Measurements from ENCODE around the gene GPHB5.
"Not testable (repeated sequence)": the region's sequence is repeated elsewhere in the genome, so short reads cannot be mapped to it uniquely, and the experiment has no call there.

The GPHB5 gene

GRCh38 chr14:63308723-63309317, 9.9 kb downstream of the GPHB5 start:
- H3K9me3 ChIP-seq (ENCODE audit: low read length): no peaks in the 10 kb centered on the region
- H3K36me3 ChIP-seq (ENCODE audit: insufficient read depth, low read length): no peaks in the 10 kb centered on the region
- no peak overlapping the region for H3K4me3 ChIP-seq (ENCODE audit: low read length)
- no peaks in the 10 kb centered on the region for H3K4me1 ChIP-seq (ENCODE audit: insufficient read depth, low read length)
- H2AFZ ChIP-seq (ENCODE audit: low read depth, low read length): no peak overlapping the region
- H3K27me3 ChIP-seq (ENCODE audit: insufficient read depth, low read length): no peaks in the 10 kb centered on the region

GRCh38 chr14:63304429-63304828, 14.3 kb downstream of the GPHB5 start:
- not testable (repeated sequence) for H2AFZ ChIP-seq (ENCODE audit: low read depth, low read length); H3K27me3 ChIP-seq (ENCODE audit: insufficient read depth, low read length); H3K9me3 ChIP-seq (ENCODE audit: low read length); H3K4me3 ChIP-seq (ENCODE audit: low read length); H3K36me3 ChIP-seq (ENCODE audit: insufficient read depth, low read length); H3K4me1 ChIP-seq (ENCODE audit: insufficient read depth, low read length)

GRCh38 chr14:63301891-63302534, 16.7 kb downstream of the GPHB5 start:
- H3K9me3 ChIP-seq (ENCODE audit: low read length): no peaks in the 10 kb centered on the region
- H3K4me1 ChIP-seq (ENCODE audit: insufficient read depth, low read length): peaks cover 5% of the 10 kb centered on the region
- no peak overlapping the region for H3K4me3 ChIP-seq (ENCODE audit: low read length)
- H3K27me3 ChIP-seq (ENCODE audit: insufficient read depth, low read length): no peaks in the 10 kb centered on the region
- H3K36me3 ChIP-seq (ENCODE audit: insufficient read depth, low read length): no peaks in the 10 kb centered on the region
- no peak overlapping the region for H2AFZ ChIP-seq (ENCODE audit: low read depth, low read length)

GRCh38 chr14:63300854-63301253, 17.9 kb downstream of the GPHB5 start:
- H3K36me3 ChIP-seq (ENCODE audit: insufficient read depth, low read length): no peaks in the 10 kb centered on the region
- H3K4me1 ChIP-seq (ENCODE audit: insufficient read depth, low read length): peaks cover 5% of the 10 kb centered on the region
- no peak overlapping the region for H3K4me3 ChIP-seq (ENCODE audit: low read length)
- H3K27me3 ChIP-seq (ENCODE audit: insufficient read depth, low read length): no peaks in the 10 kb centered on the region
- no peak overlapping the region for H2AFZ ChIP-seq (ENCODE audit: low read depth, low read length)
- no peaks in the 10 kb centered on the region for H3K9me3 ChIP-seq (ENCODE audit: low read length)

GRCh38 chr14:63299351-63300110, 19.2 kb downstream of the GPHB5 start:
- no peaks in the 10 kb centered on the region for H3K36me3 ChIP-seq (ENCODE audit: insufficient read depth, low read length)
- H3K4me3 ChIP-seq (ENCODE audit: low read length): no peak overlapping the region
- H3K9me3 ChIP-seq (ENCODE audit: low read length): no peaks in the 10 kb centered on the region
- peaks cover 5% of the 10 kb centered on the region for H3K4me1 ChIP-seq (ENCODE audit: insufficient read depth, low read length)
- H2AFZ ChIP-seq (ENCODE audit: low read depth, low read length): no peak overlapping the region
- no peaks in the 10 kb centered on the region for H3K27me3 ChIP-seq (ENCODE audit: insufficient read depth, low read length)

- peaks cover 5% of the 10 kb centered on the region for H3K4me1 ChIP-seq (ENCODE audit: insufficient read depth, low read length)
- H3K27me3 ChIP-seq (ENCODE audit: insufficient read depth, low read length): no peaks in the 10 kb centered on the region
- H3K36me3 ChIP-seq (ENCODE audit: insufficient read depth, low read length): no peaks in the 10 kb centered on the region
- no peaks in the 10 kb centered on the region for H3K9me3 ChIP-seq (ENCODE audit: low read length)
- no peak overlapping the region for H3K4me3 ChIP-seq (ENCODE audit: low read length)
- H2AFZ ChIP-seq (ENCODE audit: low read depth, low read length): no peak overlapping the region
Observed at GRCh38 chr14:63297372-63298063, 21.2 kb downstream of the GPHB5 start.

GRCh38 chr14:63296060-63296563, 22.6 kb downstream of the GPHB5 start:
- H2AFZ ChIP-seq (ENCODE audit: low read depth, low read length): no peak overlapping the region
- H3K27me3 ChIP-seq (ENCODE audit: insufficient read depth, low read length): no peaks in the 10 kb centered on the region
- H3K9me3 ChIP-seq (ENCODE audit: low read length): no peaks in the 10 kb centered on the region
- peaks cover 8% of the 10 kb centered on the region for H3K4me1 ChIP-seq (ENCODE audit: insufficient read depth, low read length)
- no peaks in the 10 kb centered on the region for H3K36me3 ChIP-seq (ENCODE audit: insufficient read depth, low read length)
- no peak overlapping the region for H3K4me3 ChIP-seq (ENCODE audit: low read length)

GRCh38 chr14:63295231-63295685, 23.5 kb downstream of the GPHB5 start:
- H2AFZ ChIP-seq (ENCODE audit: low read depth, low read length): no peak overlapping the region
- H3K9me3 ChIP-seq (ENCODE audit: low read length): no peaks in the 10 kb centered on the region
- no peaks in the 10 kb centered on the region for H3K36me3 ChIP-seq (ENCODE audit: insufficient read depth, low read length)
- peaks cover 16% of the 10 kb centered on the region for H3K4me1 ChIP-seq (ENCODE audit: insufficient read depth, low read length)
- H3K27me3 ChIP-seq (ENCODE audit: insufficient read depth, low read length): no peaks in the 10 kb centered on the region
- no peak overlapping the region for H3K4me3 ChIP-seq (ENCODE audit: low read length)

GRCh38 chr14:63292805-63293204, 25.9 kb downstream of the GPHB5 start:
- Histone ChIP-seq H3K4me1 (ENCODE audit: insufficient read depth, low read length) (peaks cover 16% of the 10 kb centered on the region), H3K36me3 (ENCODE audit: insufficient read depth, low read length) (no peaks in the 10 kb centered on the region), H3K27me3 (ENCODE audit: insufficient read depth, low read length) (no peaks in the 10 kb centered on the region), H3K9me3 (ENCODE audit: low read length) (no peaks in the 10 kb centered on the region), H2AFZ (ENCODE audit: low read depth, low read length) (no peak overlapping the region), H3K4me3 (ENCODE audit: low read length) (no peak overlapping the region)

- Histone ChIP-seq H2AFZ (ENCODE audit: low read depth, low read length) (no peak overlapping the region), H3K36me3 (ENCODE audit: insufficient read depth, low read length) (no peaks in the 10 kb centered on the region), H3K27me3 (ENCODE audit: insufficient read depth, low read length) (no peaks in the 10 kb centered on the region), H3K9me3 (ENCODE audit: low read length) (no peaks in the 10 kb centered on the region), H3K4me3 (ENCODE audit: low read length) (no peak overlapping the region), H3K4me1 (ENCODE audit: insufficient read depth, low read length) (peaks cover 10% of the 10 kb centered on the region)
Observed at GRCh38 chr14:63290741-63291430, 27.8 kb downstream of the GPHB5 start.

GRCh38 chr14:63288853-63289252, 29.9 kb downstream of the GPHB5 start:
- Histone ChIP-seq H3K27me3 (ENCODE audit: insufficient read depth, low read length) (no peaks in the 10 kb centered on the region), H3K36me3 (ENCODE audit: insufficient read depth, low read length) (no peaks in the 10 kb centered on the region), H3K9me3 (ENCODE audit: low read length) (no peaks in the 10 kb centered on the region), H3K4me1 (ENCODE audit: insufficient read depth, low read length) (peaks cover 10% of the 10 kb centered on the region), H3K4me3 (ENCODE audit: low read length) (no peak overlapping the region), H2AFZ (ENCODE audit: low read depth, low read length) (no peak overlapping the region)

- Histone ChIP-seq H3K4me3 (ENCODE audit: low read length) (no peak overlapping the region), H3K27me3 (ENCODE audit: insufficient read depth, low read length) (no peaks in the 10 kb centered on the region), H3K4me1 (ENCODE audit: insufficient read depth, low read length) (peaks cover 10% of the 10 kb centered on the region), H2AFZ (ENCODE audit: low read depth, low read length) (no peak overlapping the region), H3K9me3 (ENCODE audit: low read length) (no peaks in the 10 kb centered on the region), H3K36me3 (ENCODE audit: insufficient read depth, low read length) (no peaks in the 10 kb centered on the region)
Observed at GRCh38 chr14:63287666-63288483, 30.9 kb downstream of the GPHB5 start.

Data from neuron (in vitro differentiated cells).